PC-9 (cell line): ENCODE data around the gene TRPM5.

Source experiments
- EZH2 ChIP-seq: fragments of 200-600 bp; sonication (generic); IDR thresholded peaks from 2 replicates; pipeline ENCODE4 v1.8.0; 2017; ENCODE audit warnings: antibody characterized with exemption, low read depth
- TF ChIP-seq, protein P1 (sequence below): fragments of 200-600 bp; sonication (generic); conservative IDR thresholded peaks from 2 replicates; pipeline ENCODE4 v1.6.1; 2017; ENCODE audit warnings: mixed run types, antibody characterized with exemption, mild to moderate bottlenecking, moderate library complexity

DNA sequence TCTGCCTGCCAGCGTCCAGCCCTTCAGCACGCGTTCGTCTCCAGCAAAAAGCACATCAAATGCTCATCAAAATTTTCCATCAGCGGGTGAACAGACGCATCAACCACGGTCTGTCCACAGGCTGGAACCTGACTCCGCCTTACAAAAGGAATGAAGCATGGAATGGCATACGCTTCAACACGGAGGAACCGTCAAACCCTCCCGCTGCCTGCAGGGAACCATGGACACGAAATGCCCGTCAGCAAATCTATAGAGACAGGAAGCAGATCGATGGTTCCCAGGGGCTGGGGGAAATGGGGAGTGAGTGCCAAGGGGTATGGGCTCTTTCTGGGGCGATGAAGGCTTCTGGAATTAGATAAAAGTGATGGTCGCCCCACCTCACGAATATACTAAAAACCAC, 27.5 kb downstream of the TRPM5 start:
- TF ChIP-seq, protein P1, sequence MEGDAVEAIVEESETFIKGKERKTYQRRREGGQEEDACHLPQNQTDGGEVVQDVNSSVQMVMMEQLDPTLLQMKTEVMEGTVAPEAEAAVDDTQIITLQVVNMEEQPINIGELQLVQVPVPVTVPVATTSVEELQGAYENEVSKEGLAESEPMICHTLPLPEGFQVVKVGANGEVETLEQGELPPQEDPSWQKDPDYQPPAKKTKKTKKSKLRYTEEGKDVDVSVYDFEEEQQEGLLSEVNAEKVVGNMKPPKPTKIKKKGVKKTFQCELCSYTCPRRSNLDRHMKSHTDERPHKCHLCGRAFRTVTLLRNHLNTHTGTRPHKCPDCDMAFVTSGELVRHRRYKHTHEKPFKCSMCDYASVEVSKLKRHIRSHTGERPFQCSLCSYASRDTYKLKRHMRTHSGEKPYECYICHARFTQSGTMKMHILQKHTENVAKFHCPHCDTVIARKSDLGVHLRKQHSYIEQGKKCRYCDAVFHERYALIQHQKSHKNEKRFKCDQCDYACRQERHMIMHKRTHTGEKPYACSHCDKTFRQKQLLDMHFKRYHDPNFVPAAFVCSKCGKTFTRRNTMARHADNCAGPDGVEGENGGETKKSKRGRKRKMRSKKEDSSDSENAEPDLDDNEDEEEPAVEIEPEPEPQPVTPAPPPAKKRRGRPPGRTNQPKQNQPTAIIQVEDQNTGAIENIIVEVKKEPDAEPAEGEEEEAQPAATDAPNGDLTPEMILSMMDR, result no peak
- TF ChIP-seq EZH2, result no peak
